GM21423 (cell line): ENCODE data around the gene TMEM131.
"Not testable (repeated sequence)": the region's sequence is repeated elsewhere in the genome, so short reads cannot be mapped to it uniquely, and the experiment has no call there.

Experiments
- ATAC-seq: cut with Tn5 transposase; IDR thresholded peaks from one replicate; pipeline ENCODE4 v1.9.1; 2021; ENCODE audit warnings: mild to moderate bottlenecking, moderate library complexity; ENCODE audit not compliant: unreplicated experiment

TMEM131 gene

DNA sequence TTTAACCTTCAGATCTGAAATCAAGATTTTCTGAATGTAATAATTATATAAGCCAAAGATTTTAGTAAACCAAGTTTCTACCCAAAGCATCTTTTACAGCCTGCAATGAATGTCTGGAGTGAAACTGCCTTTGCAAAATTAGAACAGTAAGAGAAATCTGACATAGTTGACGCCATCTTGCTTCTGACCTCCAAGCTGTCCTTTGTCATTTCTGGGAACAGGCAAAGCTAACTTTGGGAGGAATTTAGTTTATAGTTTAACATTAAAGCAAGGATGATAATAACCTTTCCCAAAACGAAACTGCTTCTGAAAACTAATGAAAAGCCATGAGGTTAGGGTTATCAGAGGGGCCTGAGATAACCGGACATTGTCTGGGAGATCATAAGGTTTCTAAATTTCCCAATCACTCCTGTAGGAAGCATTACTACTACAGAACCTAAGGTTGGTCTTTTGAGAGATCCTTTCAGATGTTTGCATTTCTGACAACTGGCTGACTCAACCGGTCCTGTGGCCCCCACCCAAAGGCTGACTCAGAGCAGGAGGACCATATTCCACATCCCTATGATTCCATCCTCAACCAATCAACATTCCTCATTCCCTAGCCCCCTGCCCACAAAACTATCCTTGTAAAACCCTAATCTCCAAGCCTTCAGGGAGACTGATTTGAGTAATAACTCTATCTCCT is 124.5 kb downstream of the TMEM131 start:
- no peak for ATAC-seq

DNA sequence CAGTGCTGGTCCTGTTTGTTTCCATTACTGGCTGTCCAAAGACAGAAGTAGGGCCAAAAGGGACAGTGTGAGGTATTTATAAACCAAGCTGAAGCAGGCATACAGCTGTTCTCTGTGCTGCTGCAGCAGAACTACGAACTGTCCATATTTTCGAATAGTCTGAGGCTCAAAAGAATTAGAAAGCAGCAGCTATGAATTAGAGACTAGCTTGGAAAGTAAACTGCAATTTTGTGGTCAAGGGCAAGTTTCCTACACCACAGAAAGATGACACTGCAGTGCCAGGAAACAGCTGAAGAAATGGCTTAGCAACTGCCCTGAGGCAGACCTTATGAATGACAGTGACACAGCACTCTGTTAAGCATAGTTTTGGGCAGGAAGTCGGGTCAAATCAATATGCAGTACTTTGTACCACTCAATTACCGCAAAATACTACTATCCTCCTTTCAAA is 125.3 kb downstream of the TMEM131 start:
- ATAC-seq, result peak; percentile 99

DNA sequence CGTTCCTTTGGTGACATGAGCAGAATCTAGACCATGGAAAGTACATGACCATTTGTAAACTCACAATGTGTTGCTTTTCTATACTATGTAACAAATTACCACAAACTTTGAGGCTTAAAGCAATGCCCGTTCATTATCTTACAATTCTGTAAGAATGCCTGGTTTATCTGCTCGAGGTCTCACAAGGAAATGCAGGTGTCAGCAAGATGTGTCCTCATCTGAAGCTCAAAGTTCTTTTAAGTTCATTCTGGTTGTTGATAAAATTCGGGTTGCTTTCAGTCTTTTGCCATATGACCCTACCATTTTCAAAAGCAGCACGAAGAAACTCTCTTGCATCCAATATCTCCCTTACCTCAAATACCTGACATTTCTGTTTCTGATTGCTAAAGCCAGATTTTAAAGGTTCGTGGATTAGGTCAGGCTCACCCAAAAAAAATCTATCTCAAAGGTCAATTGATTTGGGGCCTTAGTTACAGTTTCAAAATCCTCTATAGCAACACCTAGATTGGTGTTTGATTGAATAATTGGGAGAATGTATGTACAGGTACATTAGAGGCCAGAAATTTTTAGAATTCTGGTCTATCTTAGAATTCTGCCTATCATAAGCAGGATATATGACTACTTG is 125.9 kb downstream of the TMEM131 start:
- no peak for ATAC-seq

DNA sequence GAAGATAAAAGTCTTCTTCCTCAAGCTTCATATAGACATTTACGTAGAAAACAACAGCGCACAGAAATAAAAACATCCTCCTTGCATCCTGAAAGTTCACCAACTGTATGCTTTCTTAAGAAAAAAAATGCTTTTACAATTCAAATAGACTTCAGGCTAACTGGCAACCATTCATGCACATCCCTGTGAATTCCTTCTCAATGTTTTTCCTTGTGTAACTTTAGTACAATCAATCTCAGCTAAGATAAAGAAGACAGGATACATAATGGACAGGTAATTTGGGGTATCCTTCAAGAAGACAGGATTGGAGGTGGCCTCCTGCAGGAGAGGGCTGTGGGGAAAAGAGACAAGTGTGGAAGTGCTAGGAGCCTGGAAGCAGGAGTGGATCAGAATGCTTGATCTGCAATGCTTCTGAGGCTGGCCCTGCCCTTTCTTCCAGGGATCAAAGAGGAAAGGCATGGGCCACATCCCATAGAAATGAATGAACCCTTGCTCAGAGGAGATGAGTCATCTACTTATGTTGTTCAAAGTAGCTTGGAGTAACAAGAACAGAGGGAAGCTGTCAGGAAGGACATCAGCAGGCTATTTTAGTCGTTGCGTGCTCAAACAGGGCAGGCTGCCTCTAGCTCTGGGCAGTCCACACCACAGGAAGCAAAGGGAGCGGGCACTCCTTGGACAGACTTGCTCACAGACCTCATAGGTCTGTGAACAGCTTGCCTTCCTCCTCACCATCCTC is 126.6 kb downstream of the TMEM131 start:
- no peak for ATAC-seq

DNA sequence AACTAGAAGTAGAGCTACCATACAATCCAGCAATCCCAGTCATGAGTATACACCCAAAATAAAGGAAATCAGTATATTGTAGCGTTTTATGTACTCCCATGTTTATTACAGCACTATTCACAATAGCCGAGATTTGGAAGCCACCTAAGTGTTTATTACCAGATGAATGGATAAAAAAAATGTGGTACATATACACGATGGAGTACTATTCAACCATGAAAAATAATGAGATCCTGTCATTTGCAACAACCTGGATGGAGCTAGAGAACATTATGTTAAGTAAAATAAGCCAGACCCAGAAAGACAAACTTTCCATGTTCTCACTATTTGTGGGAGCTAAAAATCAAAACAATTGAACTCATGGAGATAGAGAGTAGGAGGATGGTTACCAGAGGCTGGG is 131.9 kb downstream of the TMEM131 start:
- no peak for ATAC-seq

DNA sequence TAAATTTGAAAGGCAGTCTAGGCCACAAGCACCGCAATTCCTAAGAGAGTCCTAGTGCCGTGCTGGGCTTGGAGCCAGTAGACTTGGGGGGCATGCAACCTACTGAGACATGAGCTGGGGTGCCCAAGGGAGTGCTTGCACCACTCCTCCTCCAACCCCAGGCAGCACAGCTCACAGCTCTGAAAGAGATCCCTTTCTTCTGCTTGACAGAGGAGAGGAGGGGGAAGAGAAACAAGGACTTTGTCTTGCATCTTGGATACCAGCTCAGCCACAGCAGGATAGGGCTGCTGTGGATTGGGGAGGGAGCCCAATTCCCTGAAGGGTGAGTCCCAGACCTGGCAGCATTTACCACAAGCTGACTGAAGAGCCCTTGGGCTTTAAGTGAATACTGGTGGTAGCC is 134.6 kb downstream of the TMEM131 start:
- ATAC-seq, result no peak

DNA sequence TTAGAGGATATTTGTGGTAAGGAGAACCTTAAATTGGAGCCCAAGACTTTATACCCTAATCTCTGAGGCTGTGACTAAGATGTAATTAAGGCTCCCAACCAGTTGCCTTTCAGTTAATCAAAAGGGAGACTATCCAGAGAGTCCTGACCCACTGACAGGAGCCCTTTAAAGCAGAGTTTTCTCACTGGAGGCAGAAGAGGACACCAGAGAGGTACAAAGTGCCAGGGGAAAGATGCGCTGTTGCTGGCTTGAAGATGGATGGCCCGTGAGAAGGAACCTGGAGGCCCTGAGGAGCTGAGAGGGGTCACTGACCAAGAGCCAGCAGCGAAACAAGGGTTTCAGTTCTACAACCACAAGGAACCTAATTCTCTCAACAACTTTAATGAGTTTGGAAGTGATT is 137.3 kb downstream of the TMEM131 start:
- ATAC-seq, result no peak

DNA sequence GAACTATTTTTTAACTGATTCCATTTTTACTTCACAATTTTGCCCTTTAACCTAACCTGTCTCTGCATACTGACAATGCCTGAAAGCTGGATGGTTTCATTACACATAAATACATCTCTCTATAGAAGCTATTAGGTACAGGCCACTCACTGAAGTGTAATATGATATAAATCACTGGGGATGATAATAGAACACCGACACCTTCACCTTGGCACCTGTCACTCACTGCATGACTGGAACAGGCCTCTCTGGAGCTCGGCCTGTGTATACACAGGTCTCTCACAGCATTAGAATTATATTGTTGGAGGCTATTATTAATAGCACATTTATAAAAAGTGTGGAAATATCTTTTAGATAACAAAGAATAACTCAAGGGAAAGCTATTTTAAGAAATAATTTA is 138.2 kb downstream of the TMEM131 start:
- ATAC-seq, result no peak

DNA sequence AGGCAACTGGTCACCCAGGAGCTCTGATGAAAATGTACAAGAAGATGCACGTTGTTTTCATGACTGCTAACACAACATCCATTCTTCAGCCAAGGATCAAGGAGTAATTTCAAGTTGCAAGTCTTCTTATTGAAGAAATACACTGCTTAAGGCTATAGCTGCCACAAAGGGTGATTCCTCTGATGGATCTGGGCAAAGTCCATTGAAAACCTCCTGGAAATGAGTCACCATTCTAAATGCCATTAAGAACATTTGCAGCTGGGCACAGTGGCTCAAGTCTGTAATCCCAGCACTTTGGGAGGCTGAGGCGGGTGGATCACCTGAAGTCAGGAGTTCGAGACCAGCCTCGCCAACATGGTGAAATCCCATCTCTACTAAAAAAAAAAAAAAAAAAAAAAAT is 142.7 kb downstream of the TMEM131 start:
- not testable (repeated sequence) for ATAC-seq

DNA sequence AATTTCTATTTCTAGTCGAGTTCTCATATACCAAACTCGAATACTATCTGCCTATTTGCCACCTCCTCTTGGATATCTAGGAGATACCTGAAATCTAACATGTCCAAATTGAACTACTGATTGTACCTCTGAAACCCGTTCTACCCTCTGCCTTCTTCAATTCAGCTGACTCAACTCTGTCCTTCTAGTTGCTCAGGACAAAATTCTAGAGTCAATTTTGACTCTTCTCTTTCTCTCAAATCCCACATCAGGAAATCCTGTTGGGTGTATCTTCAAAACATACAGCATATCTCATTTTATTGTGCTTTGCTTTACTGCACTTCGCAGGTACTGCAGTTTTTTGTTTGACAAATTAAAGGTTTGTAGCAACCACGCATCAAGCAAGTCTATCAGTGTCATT is 144.6 kb downstream of the TMEM131 start:
- ATAC-seq, result no peak

DNA sequence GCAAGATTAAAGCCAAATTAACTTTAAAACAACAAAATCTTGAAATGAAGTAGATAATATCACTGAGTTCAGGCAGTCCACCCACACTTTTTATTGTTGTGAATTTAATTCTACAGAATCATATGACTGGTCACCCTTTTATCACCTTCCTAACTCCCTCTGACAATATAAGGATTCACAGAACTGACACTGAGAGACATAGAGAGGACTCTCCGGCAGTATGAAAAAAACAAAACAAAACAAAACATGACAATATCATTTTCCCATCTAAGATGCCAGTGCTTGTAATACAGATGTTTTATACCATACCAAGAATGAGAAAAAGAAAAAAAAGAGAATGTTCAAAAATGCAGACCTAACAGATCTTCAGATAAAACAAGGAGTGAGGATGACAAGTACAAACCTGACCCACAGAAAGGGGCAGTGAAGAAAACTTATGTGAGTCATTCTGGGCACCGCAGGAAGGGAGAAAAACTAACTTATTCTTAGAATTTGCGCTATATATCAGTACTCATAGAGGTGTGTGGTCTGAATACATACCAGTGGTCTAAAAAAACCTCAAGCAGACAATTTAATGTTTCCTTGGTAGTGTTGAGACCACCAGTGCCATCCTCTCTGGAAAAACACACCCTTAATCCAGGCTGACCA is 145.7 kb downstream of the TMEM131 start:
- ATAC-seq, result peak; percentile 74

DNA sequence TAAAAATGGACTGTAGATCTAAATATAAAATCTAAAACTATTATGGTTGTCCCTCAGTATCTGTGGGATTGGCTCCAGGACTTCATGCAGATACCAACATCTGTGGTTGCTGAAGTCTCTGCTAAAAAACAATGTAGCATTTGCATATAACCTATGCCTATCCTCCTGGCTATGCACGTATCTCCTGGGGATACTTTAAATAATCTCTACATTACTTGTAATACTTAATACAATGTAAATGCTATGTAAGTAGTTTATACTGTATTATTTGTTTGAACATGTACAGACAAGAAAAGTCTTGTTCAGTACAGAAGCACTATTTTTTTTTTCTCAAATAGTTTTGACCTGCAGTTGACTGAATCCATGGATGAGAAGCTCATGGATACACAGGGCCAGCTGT is 147.4 kb downstream of the TMEM131 start:
- ATAC-seq, result no peak

DNA sequence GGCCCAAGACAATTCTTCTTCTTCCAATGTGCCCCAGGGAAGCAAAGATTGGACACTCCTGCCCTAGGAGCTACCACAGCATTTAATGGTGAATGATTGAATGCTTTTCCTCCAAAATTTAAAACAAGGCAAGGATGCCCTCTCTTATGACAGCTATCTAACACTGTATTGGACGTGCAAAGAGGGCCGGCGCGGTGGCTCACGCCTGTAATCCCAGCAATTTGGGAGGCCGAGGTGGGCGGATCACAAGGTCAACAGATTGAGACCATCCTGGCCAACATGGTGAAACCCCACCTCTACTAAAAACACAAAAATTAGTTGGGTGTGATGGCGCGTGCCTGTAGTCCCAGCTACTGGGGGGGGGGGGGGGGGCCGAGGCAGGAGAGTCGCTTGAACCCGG is 149.0 kb downstream of the TMEM131 start:
- ATAC-seq, result not testable (repeated sequence)

DNA sequence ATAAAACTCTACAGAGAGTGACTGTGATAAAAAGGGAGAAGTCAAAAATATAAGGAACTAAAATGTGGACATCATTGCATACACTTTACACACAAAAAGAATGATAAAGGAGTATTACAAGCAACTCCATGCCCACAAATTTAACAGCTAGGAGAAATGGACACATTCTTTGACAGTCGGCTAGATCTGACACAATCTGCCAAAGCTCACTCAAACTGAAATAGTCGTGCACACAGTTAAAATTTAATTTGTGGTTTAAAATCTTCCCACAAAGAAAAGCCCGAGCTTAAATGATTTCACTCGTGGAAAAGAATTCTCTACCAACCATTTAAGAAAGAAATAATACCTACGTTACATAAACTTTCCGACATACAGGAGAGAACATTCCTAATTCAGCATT is 149.9 kb downstream of the TMEM131 start:
- no peak for ATAC-seq

DNA sequence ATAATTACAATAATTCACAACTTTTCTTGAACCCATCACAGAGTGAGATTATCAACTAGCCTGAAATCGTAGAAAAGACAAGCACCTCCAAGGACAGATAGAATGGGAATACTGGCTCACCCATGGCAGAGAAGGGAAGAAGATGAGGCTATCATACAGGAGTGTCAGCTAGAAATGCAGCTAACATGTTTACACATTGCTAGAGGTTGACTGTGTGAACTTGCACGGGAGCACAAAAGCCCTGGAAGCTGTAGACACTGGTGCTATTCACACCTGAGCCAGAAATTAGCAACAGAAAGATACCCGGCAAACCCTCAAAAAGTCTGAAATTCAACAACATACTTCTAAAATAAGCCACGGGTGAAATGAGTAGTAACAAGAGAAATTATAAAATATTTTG is 150.6 kb downstream of the TMEM131 start:
- no peak for ATAC-seq

DNA sequence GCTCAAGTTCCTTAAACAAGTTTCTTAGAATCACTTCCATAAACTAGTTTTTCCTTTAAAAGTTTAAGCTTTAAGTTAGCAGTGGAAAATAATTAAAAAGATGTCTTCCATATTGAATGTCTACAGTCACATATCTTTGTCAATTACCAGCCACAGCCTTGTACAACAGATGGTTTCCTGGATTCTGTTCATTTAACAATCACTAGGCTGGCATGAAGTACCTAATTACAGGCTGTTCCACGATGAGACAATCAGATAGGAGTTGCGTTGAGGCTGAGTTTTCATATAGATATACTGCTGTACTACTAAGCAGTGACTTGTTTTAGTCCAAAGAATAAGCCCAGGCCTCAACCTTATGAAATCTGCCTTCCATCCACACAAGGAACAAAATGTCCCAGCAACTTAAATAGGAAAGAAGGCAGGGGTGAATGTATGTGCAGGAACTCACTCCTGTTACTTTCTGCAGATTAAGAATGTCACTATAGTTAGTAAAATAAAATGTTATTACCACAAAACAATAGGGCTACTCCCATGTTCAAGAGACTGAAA is 151.4 kb downstream of the TMEM131 start:
- ATAC-seq, result no peak

DNA sequence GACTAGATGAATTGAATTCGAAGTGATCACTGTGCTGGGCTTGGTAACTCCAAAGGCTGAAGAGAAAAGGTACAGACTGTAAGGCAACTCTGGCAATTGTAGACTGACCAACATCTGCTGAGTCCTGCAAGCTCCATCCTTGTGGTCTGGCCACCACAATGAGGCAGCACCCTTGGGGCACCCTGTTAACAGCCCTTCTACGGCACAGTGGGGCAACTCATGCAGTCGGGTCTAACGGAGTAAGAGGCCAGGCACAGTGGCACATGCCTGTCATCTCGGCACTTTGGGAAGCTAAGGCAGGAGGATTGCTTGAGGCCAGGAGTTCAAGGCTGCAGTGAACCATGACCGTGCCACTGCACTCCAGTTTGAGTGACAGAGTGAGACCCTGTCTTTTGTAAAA is 155.6 kb downstream of the TMEM131 start:
- ATAC-seq, result no peak

DNA sequence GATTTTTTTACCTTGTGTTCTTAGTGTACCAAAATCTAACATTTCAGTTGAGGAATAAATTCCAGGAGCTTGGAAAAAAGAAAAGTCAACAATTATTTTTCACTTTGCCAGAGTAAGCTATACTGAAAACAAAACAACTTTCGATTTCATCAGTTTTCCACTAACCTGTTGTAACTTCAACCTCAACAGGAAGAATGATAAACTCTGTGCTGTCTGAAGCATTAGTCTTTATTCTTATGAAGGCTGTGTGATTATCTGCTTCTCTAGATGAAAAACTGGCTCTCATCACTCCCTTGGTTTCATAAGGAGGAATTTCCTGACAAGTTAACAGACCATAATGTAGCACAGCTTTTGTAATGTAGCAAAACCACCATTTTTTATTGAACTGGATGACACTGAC is 161.1 kb downstream of the TMEM131 start:
- ATAC-seq, result no peak

DNA sequence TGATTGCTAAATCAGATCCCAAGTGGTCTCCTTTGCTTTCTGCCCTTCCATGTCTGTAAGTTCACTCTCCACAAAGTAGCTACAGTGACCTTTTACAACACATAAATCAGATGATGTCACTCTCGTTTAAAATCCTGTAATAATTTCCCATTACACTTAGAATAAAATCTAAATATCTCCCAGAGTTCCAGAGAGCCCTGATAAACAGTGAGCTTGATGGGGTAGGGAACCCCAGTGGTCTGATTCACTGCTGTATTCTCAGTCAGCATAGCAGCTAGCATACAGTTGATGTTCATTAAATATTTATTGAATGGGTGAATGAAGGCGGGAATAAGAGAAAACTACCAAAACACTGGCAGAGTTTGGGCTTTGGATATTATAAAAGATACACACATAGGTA is 164.6 kb downstream of the TMEM131 start:
- no peak for ATAC-seq

DNA sequence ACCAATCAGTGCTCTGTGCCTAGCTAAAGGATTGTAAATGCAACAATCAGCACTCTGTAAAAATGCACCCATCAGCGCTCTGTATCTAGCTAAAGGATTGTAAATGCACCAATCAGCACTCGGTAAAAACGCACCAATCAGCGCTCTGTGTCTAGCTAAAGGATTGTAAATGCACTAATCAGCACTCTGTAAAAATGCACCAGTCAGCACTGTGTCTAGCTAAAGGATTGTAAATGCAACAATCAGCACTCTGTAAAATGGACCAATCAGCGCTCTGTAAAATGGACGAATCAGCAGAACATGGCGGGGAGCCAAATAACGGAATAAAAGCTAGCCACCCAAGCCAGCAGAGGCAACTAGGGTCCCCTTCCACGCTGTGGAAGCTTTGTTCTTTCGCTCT is 166.5 kb downstream of the TMEM131 start:
- ATAC-seq, result not testable (repeated sequence)

DNA sequence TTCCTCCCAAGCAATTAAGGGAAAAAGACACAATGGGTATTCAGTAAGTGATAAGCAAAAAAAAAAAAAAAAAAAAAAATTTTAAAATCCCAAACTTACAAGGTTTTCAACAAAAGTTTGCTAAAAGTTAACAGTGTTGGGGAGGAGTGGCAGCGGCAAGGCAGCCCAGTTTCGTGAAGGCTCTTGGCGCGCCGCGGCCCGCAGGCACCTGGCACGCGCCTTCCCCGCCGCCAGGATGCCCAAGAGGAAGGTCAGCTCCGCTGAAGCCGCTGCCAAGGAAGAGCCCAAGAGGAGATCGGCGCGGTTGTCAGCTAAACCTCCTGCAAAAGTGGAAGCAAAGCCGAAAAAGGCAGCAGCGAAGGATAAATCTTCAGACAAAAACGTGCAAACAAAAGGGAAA is 168.7 kb downstream of the TMEM131 start:
- ATAC-seq, result not testable (repeated sequence)
